Hepatocyte (in vitro differentiated cells): ENCODE measurements around the gene FOXD4. TPM values are rescaled to one million over a fixed set of nuclear protein-coding genes. Genes with fewer than 3 reads are reported as not detected.
"Not testable (repeated sequence)": the region's sequence is repeated elsewhere in the genome, so short reads cannot be mapped to it uniquely, and the experiment has no call there.

ENCODE experiments used
- DNase-seq: peaks from one replicate; pipeline ENCODE4 v3.0.0-alpha.2; 2016; ENCODE audit warnings: low spot score
- H2AFZ ChIP-seq: fragments of 200-600 bp; sonication (generic); 2 replicates; pipeline ENCODE4 v1.6.0; 2016; ENCODE audit warnings: antibody characterized with exemption, mild to moderate bottlenecking
- H3K27ac ChIP-seq: fragments of 200-600 bp; sonication (generic); 2 replicates; pipeline ENCODE4 v1.5.1; 2016; ENCODE audit warnings: mild to moderate bottlenecking
- H3K27me3 ChIP-seq: fragments of 200-600 bp; sonication (generic); 2 replicates; pipeline ENCODE4 v1.6.1; 2016
- H3K36me3 ChIP-seq: fragments of 200-600 bp; sonication (generic); replicated peaks from 2 replicates; pipeline ENCODE4 v1.5.1; 2016; ENCODE audit warnings: low read depth; ENCODE audit not compliant: insufficient read depth
- H3K4me1 ChIP-seq: fragments of 200-600 bp; sonication (generic); 2 replicates; pipeline ENCODE4 v1.5.1; 2016; ENCODE audit warnings: mild to moderate bottlenecking, moderate library complexity; ENCODE audit not compliant: insufficient read depth
- H3K4me2 ChIP-seq: fragments of 200-600 bp; sonication (generic); 2 replicates; pipeline ENCODE4 v1.6.0; 2016
- H3K4me3 ChIP-seq: fragments of 200-600 bp; sonication (generic); 2 replicates; pipeline ENCODE4 v1.5.1; 2016; ENCODE audit warnings: mild to moderate bottlenecking
- H3K79me2 ChIP-seq: fragments of 200-600 bp; sonication (generic); 2 replicates; pipeline ENCODE4 v1.6.0; 2017; ENCODE audit warnings: mild to moderate bottlenecking
- H3K9me2 ChIP-seq: fragments of 200-600 bp; sonication (generic); replicated peaks from 2 replicates; pipeline ENCODE4 v1.6.0; 2017; ENCODE audit warnings: mild to moderate bottlenecking; ENCODE audit not compliant: insufficient read depth
- H3K9me3 ChIP-seq: fragments of 200-600 bp; sonication (generic); 2 replicates; pipeline ENCODE4 v1.5.1; 2016; ENCODE audit warnings: low read depth, mild to moderate bottlenecking
- H4K20me1 ChIP-seq: fragments of 200-600 bp; sonication (generic); 2 replicates; pipeline ENCODE4 v1.6.0; 2016; ENCODE audit warnings: mild to moderate bottlenecking; ENCODE audit not compliant: insufficient read depth, poor library complexity, severe bottlenecking
- WGBS: methylation state at CpG from one replicate; pipeline ENCODE4 v1.1.6; 2016; ENCODE audit warnings: low lambda C conversion rate; ENCODE audit errors: missing lambda C conversion rate; 5-methylcytosine and 5-hydroxymethylcytosine counted together
- polyA plus RNA-seq: library from polyadenylated mRNA; unstranded; fragments of >200 nt; fragmentation: Nextera tagmentation; extraction: Ambion mirVana; gene quantifications from 2 replicates; pipeline ENCODE4 v1.2.1, GENCODE V29; 2016
- total RNA-seq: library from RNA; depleted of rRNA; stranded (reverse); fragments of >200 nt; gene quantifications from 2 replicates; pipeline ENCODE4 v1.2.3, GENCODE V29; 2014

FOXD4 gene
- total and polyA plus RNA-seq, 2 experiments from 2014 or later, result 0.11 to 0.30 TPM

DNA sequence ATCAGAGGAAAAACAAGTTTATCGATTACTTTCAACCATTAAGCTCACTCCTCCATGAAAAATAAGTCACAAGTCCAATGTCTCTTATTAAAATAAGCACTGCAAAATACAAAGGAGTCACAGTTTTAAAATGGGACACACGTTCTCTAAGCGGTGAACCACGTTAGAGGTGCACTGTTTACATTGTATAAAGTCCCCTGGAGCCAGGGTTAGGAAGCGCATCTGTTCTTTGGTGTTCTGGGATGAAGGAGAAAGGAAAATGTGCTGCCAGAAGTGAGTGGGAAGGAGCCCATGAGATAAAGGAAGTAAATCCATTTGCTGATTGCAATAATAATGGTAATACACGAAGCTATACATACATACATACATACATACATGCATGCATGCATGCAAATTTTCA, 30.4 kb downstream of the FOXD4 start:
- H3K27me3 ChIP-seq, H3K36me3 ChIP-seq, H3K27ac ChIP-seq, H3K9me2 ChIP-seq, H4K20me1 ChIP-seq, H3K9me3 ChIP-seq, DNase-seq, H3K4me2 ChIP-seq, H3K4me1 ChIP-seq, H2AFZ ChIP-seq, H3K4me3 ChIP-seq, H3K79me2 ChIP-seq: not testable (repeated sequence)
- WGBS, result 29% methylated on average over 6 of the region's 6 CpGs

DNA sequence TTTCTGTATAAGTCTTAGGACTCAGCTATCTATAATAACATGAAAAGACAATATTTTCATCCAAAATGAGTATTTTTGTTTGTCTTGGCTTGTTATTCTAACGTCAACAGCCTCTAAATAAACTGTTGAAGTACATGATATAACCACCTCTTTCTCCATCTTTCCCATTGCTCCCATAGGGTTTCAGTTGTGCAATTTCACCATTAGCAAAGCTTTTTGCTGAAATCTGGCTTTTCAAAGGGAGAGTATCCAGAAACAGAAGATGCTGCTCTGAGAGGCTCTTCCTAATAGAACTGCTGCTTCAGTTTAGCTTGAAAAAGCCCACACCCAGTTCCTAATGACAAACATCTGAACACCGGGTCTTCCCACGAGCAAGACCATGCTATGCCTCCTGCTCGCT, 31.1 kb downstream of the FOXD4 start:
- H3K27ac ChIP-seq, H3K4me2 ChIP-seq, H3K4me3 ChIP-seq, H3K79me2 ChIP-seq, DNase-seq, H3K9me2 ChIP-seq, H3K9me3 ChIP-seq, H2AFZ ChIP-seq, H3K36me3 ChIP-seq, H3K4me1 ChIP-seq, H3K27me3 ChIP-seq, H4K20me1 ChIP-seq: not testable (repeated sequence)
- 48% methylated on average over 3 of the region's 4 CpGs for WGBS

DNA sequence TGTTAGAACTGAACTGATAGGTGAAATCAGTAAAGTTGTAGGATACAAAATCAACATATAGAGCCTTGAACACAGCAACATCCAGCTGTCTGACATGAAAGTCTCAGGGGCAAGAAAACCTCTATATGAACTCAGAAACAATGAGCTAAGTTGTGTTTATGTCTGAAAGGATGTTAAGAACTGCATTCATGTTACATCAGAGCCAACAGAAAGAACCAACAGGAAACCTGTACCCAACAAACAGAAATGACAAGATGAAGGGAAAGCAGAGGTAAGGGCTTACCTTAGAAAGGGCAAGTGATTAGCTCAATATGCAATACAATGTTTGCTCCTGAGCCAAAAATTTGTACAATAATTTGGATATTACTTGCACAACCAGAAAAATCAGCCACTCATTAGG, 31.5 kb downstream of the FOXD4 start:
- not testable (repeated sequence) for H3K4me3 ChIP-seq, H3K27ac ChIP-seq, DNase-seq, H3K4me2 ChIP-seq, H3K27me3 ChIP-seq, H3K79me2 ChIP-seq, H3K4me1 ChIP-seq, H2AFZ ChIP-seq, H3K9me3 ChIP-seq, H3K9me2 ChIP-seq, H4K20me1 ChIP-seq, H3K36me3 ChIP-seq

DNA sequence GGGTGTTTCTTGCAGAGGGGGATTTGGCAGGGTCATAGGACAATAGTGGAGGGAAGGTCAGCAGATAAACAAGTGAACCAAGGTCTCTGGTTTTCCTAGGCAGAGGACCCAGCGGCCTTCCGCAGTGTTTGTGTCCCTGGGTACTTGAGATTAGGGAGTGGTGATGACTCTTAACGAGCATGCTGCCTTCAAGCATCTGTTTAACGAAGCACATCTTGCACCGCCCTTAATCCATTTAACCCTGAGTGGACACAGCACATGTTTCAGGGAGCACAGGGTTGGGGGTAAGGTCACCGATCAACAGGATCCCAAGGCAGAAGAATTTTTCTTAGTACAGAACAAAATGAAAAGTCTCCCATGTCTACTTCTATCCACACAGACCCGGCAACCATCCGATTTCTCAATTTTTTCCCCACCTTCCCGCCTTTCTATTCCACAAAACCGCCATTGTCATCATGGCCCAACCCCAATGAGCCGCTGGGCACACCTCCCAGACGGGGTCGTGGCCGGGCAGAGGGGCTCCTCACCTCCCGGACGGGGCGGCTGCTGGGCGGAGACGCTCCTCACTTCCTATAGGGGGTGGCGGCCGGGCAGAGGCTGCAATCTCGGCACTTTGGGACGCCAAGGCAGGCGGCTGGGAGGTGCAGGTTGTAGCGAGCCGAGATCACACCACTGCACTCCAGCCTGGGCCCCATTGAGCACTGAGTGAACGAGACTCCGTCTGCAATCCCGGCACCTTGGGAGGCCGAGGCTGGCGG, 35.1 kb downstream of the FOXD4 start:
- H3K27me3 ChIP-seq, H3K4me1 ChIP-seq, H3K27ac ChIP-seq, H4K20me1 ChIP-seq, DNase-seq, H3K36me3 ChIP-seq, H3K79me2 ChIP-seq, H3K4me2 ChIP-seq, H2AFZ ChIP-seq, H3K9me2 ChIP-seq, H3K4me3 ChIP-seq, H3K9me3 ChIP-seq: not testable (repeated sequence)
- WGBS, result 89% methylated on average over 16 of the region's 31 CpGs

DNA sequence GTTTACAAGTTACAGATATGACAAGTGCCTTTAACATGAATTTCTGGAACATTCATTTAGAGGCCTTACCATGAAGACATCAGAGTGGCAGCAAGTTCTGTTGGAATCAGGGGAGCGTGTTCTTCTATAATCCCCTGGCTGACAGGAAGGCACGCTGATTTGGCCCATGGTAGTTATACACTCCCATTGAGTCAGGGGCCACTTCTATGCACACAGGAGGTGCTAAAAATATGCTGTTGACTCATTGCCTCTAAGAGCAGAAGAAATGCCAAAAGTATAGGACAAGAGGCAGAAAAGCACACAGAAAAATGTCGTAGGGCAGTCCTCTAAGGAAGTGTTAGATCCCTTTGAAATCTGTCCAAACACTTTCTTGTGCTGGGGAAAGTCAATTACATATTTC, 39.9 kb downstream of the FOXD4 start:
- 53% methylated on average over 3 of the region's 3 CpGs for WGBS
- not testable (repeated sequence) for DNase-seq, H3K9me3 ChIP-seq, H3K27ac ChIP-seq, H3K9me2 ChIP-seq, H4K20me1 ChIP-seq, H3K4me2 ChIP-seq, H3K4me1 ChIP-seq, H3K36me3 ChIP-seq, H2AFZ ChIP-seq, H3K4me3 ChIP-seq, H3K27me3 ChIP-seq, H3K79me2 ChIP-seq

DNA sequence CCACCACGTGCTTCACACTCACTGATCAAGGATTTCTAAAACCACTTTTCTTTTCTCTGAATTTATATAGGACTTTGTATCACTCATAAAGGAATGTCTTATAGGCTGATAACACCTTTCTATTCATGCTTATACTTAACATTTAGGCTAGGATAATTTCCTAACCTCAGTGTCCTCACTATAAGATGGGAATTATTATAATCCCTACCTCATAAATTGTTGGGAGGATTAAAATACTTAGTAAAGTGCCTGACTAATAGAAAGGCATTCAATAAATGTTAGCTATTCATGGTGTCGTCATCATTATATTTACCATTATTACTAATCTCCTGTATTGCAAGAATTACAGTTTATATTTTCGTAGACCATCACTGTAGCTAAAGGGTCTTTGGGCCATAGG, 41.8 kb downstream of the FOXD4 start:
- H4K20me1 ChIP-seq, H3K27ac ChIP-seq, DNase-seq, H3K36me3 ChIP-seq, H3K79me2 ChIP-seq, H3K4me2 ChIP-seq, H3K9me3 ChIP-seq, H2AFZ ChIP-seq, H3K9me2 ChIP-seq, H3K4me3 ChIP-seq, H3K27me3 ChIP-seq, H3K4me1 ChIP-seq: not testable (repeated sequence)
- WGBS, result 72% methylated on average over 3 of the region's 3 CpGs

DNA sequence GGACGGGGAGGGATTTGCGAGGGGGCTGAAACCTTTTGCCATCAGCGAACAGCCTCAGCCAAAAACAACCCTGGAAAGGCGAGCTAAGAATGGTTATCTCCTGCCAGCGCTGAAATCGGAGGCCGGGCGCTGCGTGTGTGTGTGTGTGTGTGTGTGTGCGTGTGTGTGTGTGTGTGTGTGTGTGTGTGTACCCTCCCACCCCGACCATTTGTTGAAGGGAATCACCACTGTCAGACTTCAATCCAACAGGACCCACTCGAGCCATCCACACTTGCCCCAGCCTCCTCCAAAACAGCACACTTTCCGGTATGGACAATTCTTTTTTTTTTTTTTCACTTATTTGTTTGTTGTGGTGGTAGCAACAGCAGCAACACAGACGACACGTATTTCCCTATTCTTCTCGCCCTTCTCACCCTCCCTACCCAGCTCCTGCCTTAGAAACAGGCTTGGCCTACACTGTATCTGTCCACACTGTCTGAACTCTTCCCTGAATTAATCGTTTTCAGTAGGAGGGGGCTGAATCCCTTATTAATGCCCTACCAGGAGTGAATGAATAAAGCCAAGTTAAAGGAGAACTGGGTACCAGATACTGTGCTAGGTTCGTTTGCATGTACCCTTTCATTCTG, 44.2 kb downstream of the FOXD4 start:
- H3K4me3 ChIP-seq, result peak overlapping the region; percentile 67
- H3K36me3 ChIP-seq, H3K79me2 ChIP-seq, H3K4me1 ChIP-seq, DNase-seq, H3K27me3 ChIP-seq, H3K9me2 ChIP-seq, H3K9me3 ChIP-seq, H4K20me1 ChIP-seq, H3K27ac ChIP-seq: not testable (repeated sequence)
- H2AFZ ChIP-seq, result peak overlapping the region; percentile 76
- WGBS, result 24% methylated on average over 10 of the region's 18 CpGs
- peak overlapping the region; percentile 95 for H3K4me2 ChIP-seq

DNA sequence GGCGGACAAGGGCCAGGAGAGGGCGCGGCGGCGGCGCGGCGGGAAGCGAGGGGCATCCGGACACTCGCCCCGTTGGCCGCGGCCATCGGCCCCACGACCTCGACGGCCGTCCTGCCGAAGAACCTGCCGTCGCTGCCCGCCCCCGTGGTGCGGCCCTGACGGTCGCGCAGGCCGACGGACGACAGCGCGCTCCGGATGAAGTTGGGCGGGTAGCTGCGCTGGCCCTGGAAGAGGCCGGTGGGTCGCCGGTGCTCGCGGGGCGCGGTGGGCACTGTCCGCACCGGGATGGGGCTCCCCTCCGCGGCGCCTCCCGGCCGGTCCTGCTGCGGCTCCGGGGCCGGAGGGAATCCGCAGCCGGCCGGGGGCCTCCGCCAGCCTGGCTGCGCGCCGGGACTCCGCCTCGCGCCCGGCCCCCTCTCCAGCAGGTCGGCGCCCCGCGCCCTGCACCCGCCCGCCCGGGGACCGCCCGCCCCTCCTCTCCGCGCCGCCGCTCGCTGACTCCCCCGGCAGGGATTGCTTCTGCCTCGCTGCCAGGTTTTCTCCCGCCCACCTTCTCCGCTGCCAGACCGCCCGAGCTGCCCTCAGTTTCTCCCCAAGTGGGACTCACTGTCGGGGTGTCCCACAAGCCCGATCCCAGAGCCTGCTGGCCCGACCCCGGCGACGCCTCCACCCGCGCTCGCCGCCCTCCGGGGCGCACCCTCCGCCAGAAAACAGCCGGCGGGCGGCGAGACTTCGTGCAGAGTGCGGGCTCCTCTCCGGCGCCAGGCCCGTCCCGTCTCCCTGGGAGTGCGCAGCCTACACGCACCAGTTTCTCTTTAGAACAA, 44.9 kb downstream of the FOXD4 start:
- 1% methylated on average over 47 of the region's 109 CpGs for WGBS
- H3K9me2 ChIP-seq, H3K36me3 ChIP-seq, H3K79me2 ChIP-seq, H3K9me3 ChIP-seq, H4K20me1 ChIP-seq, H3K27me3 ChIP-seq, H3K27ac ChIP-seq, H3K4me1 ChIP-seq: not testable (repeated sequence)
- H2AFZ ChIP-seq, result peak overlapping the region; percentile 76
- H3K4me3 ChIP-seq, result peak overlapping the region; percentile 67
- peak overlapping the region; percentile 95 for H3K4me2 ChIP-seq
- DNase-seq, result peak; percentile 10
